Osteocyte (in vitro differentiated cells): Measurements from ENCODE around the gene CYB561. TPM values are rescaled to one million over a fixed set of nuclear protein-coding genes. Genes with fewer than 3 reads are reported as not detected.

ENCODE experiments used
- DNase-seq: peaks from one replicate; pipeline ENCODE4 v3.0.0; 2021; ENCODE audit warnings: mixed read lengths; ENCODE audit not compliant: unreplicated experiment; ENCODE audit errors: extremely low spot score
- H3K27ac Mint-ChIP-seq: one replicate; pipeline ENCODE4 v1.8.0; 2021; ENCODE audit warnings: mild to moderate bottlenecking, mixed read lengths; ENCODE audit not compliant: unreplicated experiment
- H3K27me3 Mint-ChIP-seq: one replicate; pipeline ENCODE4 v1.8.0; 2021; ENCODE audit warnings: mixed read lengths; ENCODE audit not compliant: unreplicated experiment
- H3K36me3 Mint-ChIP-seq: one replicate; pipeline ENCODE4 v1.8.0; 2021; ENCODE audit warnings: mixed read lengths; ENCODE audit not compliant: unreplicated experiment
- H3K4me1 Mint-ChIP-seq: one replicate; pipeline ENCODE4 v1.8.0; 2021; ENCODE audit warnings: mixed read lengths; ENCODE audit not compliant: unreplicated experiment
- H3K4me3 Mint-ChIP-seq: one replicate; pipeline ENCODE4 v1.8.0; 2021; ENCODE audit warnings: mild to moderate bottlenecking, moderate library complexity, mixed read lengths; ENCODE audit not compliant: unreplicated experiment
- H3K9me3 Mint-ChIP-seq: one replicate; pipeline ENCODE4 v1.8.0; 2021; ENCODE audit warnings: mixed read lengths; ENCODE audit not compliant: unreplicated experiment
- total RNA-seq: library from RNA; stranded (reverse); gene quantifications from 2 replicates; pipeline ENCODE4 v1.2.1, GENCODE V29; 2021
- TF ChIP-seq, protein P1 (sequence below): fragments of 200-600 bp; sonication (generic); IDR thresholded peaks from 2 replicates; pipeline ENCODE4 v1.5.0; 2021; ENCODE audit warnings: antibody characterized with exemption, mild to moderate bottlenecking, moderate library complexity

Gene CYB561
- total RNA-seq, 1 donor from 2014 or later, result 5.7 TPM

DNA sequence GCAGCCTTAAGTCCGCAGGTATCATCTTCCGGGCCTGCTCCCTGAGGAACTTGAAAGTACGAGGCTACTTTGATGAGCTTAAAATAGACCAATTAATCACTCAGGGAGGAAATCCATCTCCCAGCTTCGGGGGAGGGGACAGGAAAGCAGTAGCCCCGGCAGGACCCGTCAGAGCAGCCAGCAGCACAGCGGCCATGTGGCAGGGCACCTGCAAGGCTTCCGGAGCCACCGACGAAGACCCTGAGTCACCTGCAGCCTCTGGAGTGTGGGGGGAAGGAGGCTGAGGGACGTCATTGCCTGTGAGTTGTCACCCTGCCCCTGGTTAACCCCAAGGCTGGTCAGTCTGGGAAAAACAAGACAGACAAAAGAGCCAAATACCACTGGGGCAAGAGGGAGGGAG is 4.4 kb upstream of the CYB561 start:
- no peak for DNase-seq
- Mint-ChIP-seq H3K9me3 (no peaks in the 10 kb centered on the region), H3K4me1 (peaks cover 6% of the 10 kb centered on the region), H3K27ac (no peak overlapping the region), H3K27me3 (peaks cover 14% of the 10 kb centered on the region), H3K36me3 (no peaks in the 10 kb centered on the region), H3K4me3 (no peak overlapping the region)
- TF ChIP-seq, protein P1, sequence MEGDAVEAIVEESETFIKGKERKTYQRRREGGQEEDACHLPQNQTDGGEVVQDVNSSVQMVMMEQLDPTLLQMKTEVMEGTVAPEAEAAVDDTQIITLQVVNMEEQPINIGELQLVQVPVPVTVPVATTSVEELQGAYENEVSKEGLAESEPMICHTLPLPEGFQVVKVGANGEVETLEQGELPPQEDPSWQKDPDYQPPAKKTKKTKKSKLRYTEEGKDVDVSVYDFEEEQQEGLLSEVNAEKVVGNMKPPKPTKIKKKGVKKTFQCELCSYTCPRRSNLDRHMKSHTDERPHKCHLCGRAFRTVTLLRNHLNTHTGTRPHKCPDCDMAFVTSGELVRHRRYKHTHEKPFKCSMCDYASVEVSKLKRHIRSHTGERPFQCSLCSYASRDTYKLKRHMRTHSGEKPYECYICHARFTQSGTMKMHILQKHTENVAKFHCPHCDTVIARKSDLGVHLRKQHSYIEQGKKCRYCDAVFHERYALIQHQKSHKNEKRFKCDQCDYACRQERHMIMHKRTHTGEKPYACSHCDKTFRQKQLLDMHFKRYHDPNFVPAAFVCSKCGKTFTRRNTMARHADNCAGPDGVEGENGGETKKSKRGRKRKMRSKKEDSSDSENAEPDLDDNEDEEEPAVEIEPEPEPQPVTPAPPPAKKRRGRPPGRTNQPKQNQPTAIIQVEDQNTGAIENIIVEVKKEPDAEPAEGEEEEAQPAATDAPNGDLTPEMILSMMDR, result no peak

DNA sequence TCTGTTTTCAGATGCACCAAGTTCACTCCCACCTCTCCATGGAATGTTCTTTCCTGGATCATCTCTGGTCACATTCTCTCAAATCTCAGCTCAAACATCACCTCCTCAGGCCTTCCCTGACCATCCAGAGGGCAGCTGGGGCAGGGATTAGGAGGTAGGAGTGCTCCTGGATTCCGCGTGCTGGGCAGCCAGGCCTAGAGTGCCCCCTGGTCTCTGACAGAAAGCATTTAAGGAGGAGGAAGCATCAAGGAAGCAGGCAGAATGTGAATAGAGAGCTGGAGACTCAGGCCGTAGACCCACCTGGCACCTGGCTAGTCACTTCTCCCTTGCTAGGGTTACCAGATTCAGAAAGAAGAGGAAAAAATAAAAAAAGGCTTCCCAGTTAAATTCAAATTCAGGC is 2.5 kb upstream of the CYB561 start:
- no peaks in the 10 kb centered on the region for H3K9me3 Mint-ChIP-seq
- peaks cover 9% of the 10 kb centered on the region for H3K4me1 Mint-ChIP-seq
- no peak for DNase-seq
- no peaks in the 10 kb centered on the region for H3K36me3 Mint-ChIP-seq
- H3K27me3 Mint-ChIP-seq, result peaks cover 14% of the 10 kb centered on the region
- no peak overlapping the region for H3K4me3 Mint-ChIP-seq
- H3K27ac Mint-ChIP-seq, result no peak overlapping the region
- TF ChIP-seq, protein P1, result no peak

DNA sequence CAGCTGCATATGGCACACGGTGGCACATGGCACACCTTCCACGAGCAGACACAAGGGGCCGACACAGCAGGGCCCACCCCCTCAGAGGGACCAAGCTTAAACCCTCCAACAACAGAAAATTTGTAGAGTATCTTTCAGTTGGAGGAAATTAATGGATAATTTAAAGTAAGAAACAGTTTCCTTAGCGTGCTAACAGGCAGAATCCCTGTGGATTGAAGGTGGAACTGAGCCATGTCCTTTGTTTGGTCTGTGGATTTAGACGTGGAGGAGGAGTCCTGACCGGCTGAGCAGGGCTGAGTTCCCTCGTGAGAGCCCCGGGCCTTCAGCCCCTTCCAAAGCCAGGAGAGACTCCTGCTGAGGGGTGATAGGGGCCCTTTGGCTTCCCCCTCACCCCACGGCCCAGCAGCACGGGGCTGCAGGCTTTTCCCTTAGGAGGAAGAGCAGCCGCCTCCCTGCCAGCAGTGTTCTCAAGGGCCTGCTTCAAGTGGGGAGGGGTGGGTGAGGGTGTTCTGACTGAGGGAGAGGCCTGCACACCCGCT is 1.4 kb upstream of the CYB561 start:
- no peaks in the 10 kb centered on the region for H3K36me3 Mint-ChIP-seq
- peaks cover 14% of the 10 kb centered on the region for H3K27me3 Mint-ChIP-seq
- no peak for DNase-seq
- peaks cover 9% of the 10 kb centered on the region for H3K4me1 Mint-ChIP-seq
- TF ChIP-seq, protein P1, result no peak
- no peak overlapping the region for H3K4me3 Mint-ChIP-seq
- no peaks in the 10 kb centered on the region for H3K9me3 Mint-ChIP-seq
- no peak overlapping the region for H3K27ac Mint-ChIP-seq

DNA sequence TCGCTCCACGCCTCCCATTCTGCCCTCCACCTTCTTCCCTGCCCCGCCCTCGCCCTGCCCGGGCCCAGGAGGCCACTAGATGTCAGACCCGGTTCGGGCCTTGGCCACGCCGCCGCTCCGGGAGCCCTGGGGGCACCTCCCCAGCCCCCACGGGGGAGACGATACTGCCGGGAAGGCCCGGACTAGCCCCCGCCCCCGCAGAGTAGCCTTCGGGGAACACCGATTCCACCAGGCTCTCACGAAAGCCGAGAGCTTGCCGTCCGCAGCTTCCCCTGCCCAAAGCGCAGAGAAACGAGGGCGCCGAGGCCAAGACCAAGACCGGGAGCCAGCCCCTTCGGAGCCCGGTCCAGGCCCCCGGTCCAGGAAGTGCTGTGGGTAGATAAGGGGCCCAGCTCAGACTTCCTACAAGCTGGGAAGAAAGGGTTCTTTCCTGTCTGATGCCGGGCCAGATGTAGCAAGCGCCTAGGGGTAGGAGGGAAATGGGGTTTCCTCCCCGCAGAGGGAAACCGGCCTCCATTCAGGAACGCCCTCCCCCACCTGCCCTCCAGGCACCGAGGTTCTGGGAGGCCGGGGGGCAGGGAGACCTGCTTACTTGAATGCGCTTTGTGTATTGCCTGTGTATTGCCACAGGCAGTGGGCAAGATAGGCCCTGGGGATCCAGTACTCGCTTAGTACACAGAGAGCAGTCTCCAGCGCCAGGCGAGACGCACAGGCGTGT is 806 bp upstream of the CYB561 start:
- peak overlapping the region; percentile 22 for H3K4me3 Mint-ChIP-seq
- peaks cover 11% of the 10 kb centered on the region for H3K27me3 Mint-ChIP-seq
- peaks cover 9% of the 10 kb centered on the region for H3K4me1 Mint-ChIP-seq
- H3K36me3 Mint-ChIP-seq, result no peaks in the 10 kb centered on the region
- TF ChIP-seq, protein P1, result peak; percentile 13
- H3K9me3 Mint-ChIP-seq, result no peaks in the 10 kb centered on the region
- H3K27ac Mint-ChIP-seq, result no peak overlapping the region
- DNase-seq, result no peak

DNA sequence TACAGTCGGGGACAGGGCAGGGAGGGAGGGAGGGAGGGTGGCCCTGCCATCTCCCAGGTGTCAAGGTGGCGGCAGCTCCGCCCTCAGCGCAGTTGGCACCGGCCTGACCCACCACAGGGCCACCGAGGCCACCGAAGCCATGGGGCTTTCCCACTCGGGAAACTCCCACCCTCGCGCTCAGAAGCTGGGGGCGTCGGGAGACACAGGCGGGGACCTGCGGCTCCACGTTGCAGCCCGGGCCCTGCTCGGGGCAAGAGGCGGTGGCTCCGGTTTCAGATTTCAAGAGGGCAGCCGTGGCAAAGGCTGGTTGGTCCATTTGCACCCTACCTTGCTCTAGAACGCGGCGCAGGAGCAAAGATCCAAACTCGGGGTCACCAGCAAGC is 544 bp downstream of the CYB561 start:
- Mint-ChIP-seq H3K36me3 (no peaks in the 10 kb centered on the region), H3K4me1 (peaks cover 13% of the 10 kb centered on the region), H3K9me3 (no peaks in the 10 kb centered on the region), H3K4me3 (peak overlapping the region; percentile 68), H3K27me3 (peaks cover 4% of the 10 kb centered on the region), H3K27ac (no peak overlapping the region)
- DNase-seq, result no peak
- TF ChIP-seq, protein P1, result no peak
